Measurements from ENCODE around the gene SMLR1.
"Not testable (repeated sequence)": the region's sequence is repeated elsewhere in the genome, so short reads cannot be mapped to it uniquely, and the experiment has no call there.

Gene SMLR1

DNA sequence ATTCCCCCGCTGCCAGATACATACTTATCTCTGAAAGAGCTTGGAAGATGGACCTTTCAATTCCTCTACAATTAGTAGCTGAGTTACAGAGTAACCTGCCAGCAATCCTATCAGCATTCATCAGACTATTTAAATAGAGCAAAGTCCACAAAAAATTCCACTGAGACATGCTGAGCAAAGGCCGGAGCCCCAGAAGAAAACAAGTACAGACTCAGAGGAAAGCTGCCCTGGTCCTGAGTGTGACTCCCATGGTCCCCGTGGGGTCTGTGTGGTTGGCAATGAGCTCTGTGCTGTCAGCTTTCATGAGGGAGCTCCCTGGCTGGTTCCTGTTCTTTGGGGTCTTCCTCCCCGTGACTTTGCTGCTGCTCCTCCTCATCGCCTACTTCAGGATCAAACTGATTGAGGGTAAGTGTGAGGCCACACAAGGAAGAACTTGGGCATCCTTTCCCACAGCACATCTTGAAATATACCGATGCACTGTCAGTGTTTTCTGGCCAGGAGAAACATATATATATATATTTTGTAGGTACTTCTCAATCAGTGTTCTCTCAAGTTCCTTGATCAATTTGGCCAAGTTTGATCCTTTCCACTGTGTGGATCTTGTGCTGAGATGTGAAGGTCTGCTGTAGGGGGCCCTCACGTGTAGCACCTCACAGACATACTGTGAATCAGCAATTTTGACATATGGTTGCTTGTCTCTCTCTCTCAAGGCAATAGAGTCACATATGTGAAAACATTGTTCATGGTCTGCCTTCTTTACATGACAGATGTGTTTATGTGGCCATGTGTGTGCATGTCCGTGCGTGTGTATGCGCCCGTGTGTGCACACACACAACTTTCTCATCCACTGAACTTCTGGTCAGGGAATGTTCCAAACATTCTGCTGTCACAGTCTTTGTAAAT is at the start of gene SMLR1:
Gene SMLR1 (plus strand): TSS at position 160 of the 903 bp plus-strand sequence. CDS start 8 bp downstream, at position 168.
- DNase-seq: no peak

DNA sequence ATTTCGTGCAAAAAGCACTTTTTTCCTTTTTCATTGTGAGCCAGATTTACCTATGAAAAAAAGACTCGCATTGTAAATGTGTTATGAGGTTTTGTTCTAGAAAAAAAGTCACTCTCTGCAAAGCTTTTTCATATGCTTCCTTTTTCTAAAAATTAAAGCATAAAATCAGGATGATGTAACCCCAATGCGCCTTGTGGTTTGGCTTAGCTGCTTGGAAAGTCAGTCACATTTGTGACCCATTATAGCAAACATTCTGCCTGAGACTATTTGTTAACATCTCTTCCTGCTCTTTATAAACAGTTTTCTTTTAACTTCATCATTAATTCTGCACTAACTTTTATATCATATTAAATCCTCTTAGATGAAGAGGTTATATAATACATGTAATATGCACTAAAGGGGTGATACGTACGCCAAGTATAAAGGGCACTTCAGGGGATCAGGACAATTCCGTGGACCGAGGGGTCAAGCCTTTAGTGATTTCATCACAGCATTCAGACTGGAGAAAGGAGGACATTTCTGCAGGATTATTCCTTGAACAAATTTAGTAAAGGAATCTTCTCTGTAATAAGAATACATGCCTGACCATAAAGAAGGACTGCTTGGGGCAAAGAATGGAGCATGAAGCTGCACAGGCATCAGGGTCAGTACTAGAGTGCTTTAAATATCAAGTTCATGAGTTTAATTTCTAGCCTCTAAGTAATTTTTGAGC is 48.1 kb upstream of the SMLR1 start:
- DNase-seq: no peak

GRCh38 chr6:130779658-130780033 is 47.6 kb upstream of the SMLR1 start:
- no peak for DNase-seq

- DNase-seq: no peak
Measured at GRCh38 chr6:130780122-130780521, 47.1 kb upstream of the SMLR1 start.

GRCh38 chr6:130781557-130781956 is 45.6 kb upstream of the SMLR1 start:
- no peak for DNase-seq

DNA sequence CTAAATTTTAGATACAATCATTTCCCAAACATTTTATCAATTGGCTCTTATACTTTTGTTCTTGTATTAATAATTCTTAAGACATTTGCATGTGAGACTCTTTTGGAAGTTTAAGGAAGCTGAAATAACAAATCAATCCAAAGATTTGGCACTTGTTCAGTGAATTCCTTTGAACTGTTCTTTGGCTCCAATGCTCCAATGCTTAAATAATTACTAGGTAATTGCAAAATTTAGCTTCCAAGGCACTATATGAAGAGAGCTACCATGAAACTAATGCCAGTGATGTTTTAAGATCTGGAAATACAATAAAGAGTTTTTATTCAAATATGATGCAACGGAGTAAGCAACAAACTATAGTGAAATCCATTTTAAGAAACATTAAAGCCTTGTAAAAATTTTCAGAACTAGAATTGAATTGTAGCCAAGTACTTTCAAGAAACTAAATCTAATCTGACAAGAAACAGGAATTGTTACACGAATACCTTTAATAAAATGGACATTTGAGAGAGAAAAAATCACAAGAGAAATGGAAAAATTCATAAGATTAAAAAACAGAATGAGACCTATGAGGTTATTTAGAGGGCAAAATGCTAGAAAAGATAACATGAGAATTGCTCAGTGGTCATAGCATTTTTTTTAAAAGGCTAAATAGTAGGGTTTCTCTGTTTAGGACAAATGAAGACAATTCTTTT is 43.6 kb upstream of the SMLR1 start:
- no peak for DNase-seq

DNA sequence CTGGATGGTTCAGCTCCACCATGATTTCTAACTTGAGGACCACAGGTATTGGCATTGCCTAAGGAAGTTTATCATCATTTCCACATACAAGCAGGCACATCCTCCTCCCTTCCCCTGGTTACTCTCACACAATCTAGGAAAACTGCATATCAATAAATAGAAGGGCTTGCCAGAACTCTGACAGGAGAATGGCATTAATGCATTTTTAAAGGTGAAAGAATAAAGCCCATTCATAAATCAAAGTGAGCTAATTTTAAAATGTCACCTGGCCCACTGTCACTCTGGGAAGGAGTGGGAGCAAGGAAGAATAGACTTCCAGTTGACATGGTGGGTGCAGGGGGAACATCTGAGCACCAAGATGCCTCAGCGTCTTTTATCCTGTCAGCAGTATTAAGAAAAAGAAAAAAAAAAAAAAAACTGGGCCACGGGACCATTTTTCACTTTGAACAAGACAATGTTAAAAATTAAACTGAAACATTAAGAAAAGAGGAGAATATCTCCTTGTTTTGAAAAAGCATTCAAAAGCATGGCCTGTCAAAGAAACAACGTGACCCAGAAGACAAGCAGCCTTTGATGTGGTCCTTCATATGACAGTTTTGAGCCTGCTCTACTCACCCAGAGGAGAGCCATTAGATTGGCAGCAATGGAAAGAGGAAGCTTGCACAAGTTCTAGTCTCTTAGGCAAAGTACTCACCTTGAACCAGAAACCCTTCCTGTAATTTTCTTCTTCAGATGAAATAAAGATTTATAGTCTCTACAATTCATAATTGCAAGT is 39.3 kb upstream of the SMLR1 start:
- DNase-seq: no peak

DNA sequence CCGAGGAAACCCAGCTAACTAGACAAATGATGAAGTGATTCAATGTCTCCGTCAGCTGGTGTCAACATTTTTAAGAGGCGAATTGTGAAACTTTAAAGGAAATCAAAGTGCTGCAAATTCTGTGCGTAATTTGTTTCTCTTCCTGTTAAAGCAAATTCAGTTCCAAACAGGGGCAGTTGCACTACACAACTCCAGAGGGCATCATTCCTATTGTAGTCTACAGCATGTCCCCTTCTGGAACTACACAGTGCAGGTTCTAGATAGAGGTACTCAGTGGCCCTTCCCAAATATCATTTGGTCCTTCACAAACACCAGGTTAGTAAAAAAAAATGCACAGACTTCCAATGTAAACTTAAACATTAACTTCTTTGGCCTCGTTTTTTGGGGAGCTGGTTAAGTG is 38.3 kb upstream of the SMLR1 start:
- no peak for DNase-seq

DNA sequence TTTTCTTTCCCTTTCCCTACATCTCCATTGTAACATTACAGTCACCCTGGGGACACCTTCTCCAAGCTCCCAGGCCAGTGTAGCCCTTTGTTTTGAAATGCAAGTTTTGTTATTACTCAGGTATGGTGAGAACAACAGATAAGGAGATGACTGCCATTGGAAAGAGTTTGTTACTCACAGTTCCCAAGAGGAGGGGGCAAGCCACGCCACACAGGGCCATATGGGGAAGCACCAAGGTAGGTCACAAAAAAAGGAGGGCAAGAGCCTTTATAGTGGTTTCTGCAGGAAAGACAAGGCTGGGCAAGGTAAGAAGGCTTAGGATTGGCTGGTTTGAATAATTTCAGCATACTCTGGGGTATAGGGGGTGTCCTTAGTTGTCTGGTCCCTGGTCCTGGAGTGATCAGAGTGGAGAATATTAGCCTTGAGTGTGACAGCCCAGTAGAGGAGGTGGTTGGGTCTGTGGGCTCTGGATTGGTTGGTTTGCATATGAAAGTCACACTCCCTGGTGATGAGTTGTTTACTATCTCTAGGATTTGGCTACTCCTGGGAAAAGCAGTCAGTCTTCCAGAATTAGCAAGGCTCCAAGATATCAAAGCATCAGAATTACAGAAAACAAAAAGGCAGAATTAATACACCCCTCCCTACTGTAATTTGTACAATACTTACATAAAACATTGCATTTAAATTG is 33.1 kb upstream of the SMLR1 start:
- no peak for DNase-seq

DNA sequence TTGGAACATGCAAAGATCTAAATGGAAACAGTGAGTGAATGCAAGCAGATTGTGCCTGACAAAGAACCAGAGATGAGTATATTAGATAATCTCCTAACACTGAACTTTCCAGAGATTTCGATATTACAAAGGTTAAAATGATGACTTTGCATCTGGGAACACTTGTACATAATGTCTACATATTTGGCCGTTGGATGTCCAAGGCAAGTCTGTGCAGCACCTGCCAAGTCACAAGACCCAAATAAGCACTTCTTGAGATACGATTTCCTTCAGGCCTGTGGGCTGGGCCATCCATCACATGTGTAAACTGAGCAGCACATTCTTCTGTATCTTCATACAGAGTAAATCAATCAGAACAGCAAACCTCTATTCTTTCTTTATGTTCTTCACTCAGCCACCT is 32.5 kb upstream of the SMLR1 start:
- no peak for DNase-seq

- DNase-seq: no peak
Measured at GRCh38 chr6:130796313-130796905, 30.8 kb upstream of the SMLR1 start.

DNA sequence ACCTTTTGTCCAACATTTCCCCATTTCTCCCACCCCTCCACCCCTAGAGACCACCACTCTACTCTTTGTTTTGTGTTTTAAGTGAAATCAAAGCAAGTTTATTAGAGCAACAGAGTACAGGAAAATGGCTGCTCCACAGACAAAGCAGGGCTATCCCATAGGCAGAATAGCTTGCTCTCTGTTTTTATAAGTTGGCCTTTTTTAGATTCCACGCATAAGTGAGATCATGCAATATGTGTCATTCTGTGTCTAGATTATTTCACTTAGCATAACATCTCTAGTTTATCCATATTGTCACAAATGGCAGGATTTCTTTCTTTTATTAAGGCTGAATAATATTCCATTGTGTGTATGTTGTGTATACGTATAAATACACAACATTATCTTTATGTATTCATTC is 30.1 kb upstream of the SMLR1 start:
- DNase-seq: no peak

DNA sequence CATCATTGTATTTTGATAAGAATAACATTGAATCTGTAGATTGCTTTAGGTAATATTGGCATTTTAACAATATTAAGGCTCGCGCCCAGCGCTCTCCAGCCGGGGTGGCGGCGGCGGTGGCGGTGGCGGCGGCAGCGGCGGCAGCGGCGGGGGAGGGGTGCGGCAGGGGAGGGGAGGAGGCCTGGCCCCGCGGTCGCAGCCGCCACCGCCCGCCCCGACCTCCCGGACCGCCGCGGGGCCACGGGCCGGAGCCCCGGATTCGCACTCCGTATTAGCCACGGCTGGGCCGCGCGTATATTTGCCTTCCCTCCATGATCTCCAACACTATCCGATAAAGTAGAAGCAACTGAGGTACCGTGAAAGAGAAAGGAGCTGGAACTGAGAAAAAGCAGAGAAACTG is 25.8 kb upstream of the SMLR1 start:
- not testable (repeated sequence) for DNase-seq

DNA sequence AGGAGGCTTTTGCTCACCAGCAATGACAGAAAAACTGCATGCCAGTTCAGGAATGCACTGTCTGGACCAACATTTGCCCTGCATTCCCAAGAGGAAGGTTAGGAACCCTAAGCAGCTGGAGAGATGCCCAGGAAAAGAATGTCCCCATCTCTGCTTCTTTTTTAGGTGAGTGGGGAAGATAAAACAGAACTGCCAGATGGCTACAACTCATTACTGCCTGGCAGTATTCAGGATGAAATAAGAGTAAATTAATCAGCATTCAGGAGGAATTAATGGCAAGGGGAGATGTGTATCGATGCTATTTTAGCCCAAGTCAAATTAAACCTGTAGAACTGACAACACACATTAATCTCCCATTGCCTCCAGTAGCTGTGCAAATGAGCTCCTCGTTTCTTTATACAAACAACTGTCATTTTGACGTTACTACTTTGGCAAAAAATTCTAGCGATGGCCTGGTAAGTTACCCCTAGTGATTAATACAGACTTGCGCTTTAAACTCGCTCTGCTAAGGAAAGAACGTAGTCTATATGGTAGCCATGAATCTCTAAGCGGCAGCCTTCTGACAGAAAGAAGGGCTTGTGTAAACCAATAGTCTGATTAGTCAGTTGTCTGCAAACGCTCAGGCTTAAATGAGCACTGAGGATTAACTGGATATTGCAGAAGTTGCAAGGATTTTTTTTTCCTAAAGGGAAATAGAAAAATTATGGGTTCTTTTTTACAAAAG is 16.7 kb upstream of the SMLR1 start:
- no peak for DNase-seq

DNA sequence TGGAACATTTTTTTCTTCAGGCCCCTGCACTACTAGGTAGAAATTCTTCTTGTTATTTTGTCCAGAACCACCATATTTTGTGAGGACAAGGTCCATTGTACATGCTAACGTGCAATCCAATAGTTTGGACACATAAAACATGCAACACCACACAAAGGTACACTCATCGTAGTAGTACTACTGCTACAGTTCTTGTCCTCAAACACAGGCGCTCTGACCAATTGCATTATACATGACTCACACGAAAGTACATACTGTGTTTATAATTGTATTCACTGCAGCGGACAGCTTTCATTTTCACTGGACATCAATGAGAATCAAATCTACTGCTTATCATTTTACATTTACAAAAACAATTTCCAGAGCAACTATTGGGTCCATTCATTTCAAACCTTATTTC is 15.3 kb upstream of the SMLR1 start:
- no peak for DNase-seq

DNA sequence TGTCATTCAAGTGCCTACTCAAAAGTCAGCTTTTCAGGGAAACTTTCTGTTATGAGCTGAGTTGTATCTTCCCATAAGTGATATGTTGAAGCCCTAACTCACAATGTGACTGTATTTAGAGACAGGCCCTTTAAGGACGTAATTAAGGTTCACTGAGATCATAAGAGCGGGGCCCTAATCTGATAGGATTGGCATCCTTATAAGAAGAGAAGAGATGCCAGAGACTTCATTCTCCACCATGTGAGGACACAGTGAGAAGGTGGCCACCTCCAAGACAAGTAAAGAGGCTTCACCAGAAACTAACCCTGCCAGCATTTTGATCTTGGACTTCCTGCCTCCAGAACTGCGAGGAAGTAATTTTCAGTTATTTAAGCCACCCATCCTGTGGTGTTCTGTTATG is 12.7 kb upstream of the SMLR1 start:
- no peak for DNase-seq

DNA sequence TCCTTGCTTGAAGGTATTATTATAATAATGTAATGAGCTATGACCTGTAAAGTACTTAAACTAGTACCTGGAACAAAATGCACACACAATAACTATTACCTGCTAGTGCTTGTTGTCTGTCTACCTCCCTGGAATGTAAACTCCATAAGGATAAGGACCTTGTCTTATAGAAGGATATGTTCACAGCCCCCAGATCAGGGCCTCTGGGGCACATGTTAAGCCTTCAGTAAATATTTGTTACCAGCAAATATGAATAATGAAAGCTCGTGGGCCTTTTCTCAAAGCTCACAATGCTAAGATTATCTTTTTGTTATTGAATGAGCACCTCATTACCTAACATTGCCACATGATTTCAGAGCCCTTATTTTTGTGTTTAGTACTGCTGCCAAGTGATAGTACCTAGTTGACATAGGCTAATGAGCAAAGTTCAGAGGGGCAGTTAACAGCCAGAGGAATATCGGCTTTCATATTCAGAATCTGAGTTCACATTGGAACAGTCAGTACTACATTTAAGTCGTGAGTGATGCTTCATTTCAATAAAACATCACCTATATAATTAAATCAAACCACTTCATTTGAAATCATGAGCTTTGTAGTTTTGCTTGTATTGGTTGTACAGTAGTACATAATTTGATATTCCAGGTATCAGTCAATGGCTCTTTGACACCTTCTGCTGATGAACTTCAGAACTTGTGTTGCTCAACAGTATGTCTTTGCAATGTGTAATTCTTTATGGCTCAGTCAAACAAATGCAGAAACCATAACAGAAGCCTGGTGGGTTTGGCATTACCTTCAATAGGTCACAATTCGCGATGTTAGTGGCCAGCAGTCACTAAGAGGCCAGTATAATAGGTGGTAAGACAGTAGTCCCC is 11.8 kb upstream of the SMLR1 start:
- DNase-seq: no peak

DNA sequence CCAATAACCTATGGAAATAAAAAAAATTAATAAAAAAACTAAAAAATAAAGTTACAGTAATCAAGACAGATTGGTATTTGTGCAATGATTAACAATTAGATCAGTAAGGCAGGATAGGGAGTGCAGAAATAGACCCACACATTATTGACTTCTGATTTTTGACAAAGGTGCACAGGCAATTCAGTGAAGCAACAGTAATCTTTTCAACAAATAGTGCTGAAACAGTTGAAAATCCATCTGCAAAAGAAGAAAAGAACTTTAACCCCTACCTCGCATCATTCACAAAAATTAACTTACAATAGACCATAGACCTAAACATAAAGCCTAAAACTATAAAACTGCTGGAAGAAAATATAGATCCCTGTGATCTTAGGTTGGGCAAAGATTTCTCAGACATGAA is 4.5 kb upstream of the SMLR1 start:
- no peak for DNase-seq
